ENCODE measurements around the gene ZNF778.
"Not testable (repeated sequence)": the region's sequence is repeated elsewhere in the genome, so short reads cannot be mapped to it uniquely, and the experiment has no call there.

The ZNF778 gene

DNA sequence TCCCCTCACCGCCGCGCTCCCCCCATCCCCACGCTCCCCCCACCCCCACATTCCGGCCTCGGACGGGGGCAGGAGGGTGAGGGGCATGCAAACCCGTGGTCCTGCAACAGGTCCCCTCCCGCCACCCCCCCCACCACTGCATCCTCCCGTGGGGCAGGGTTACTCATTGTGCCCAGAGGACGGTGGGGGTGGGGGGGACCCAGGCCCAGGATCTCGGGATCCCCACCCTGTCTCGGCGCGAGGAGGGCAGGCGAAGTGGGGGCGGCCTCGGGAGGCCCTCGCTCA lies 25.7 kb upstream of the ZNF778 start:
- H3K4me1 ChIP-seq (ENCODE audit: insufficient read depth, low read length), result no peaks in the 10 kb centered on the region
- H3K27me3 ChIP-seq (ENCODE audit: control insufficient read depth in 1 of 2, insufficient read depth in 2 of 2, low read length in 2 of 2), result peaks cover 8 to 23% of the 10 kb centered on the region in 2 donors
- no peak overlapping the region for H3K9ac ChIP-seq (ENCODE audit: low read length)
- H3K36me3 ChIP-seq (ENCODE audit: insufficient read depth, low read length), result no peaks in the 10 kb centered on the region
- H3K27ac ChIP-seq (ENCODE audit: low read depth, low read length), result no peak overlapping the region
- H3K9me3 ChIP-seq (ENCODE audit: low read length), result no peaks in the 10 kb centered on the region
- no peak overlapping the region for H3K4me3 ChIP-seq (ENCODE audit: low read depth in 1 of 2, low read length in 2 of 2)

DNA sequence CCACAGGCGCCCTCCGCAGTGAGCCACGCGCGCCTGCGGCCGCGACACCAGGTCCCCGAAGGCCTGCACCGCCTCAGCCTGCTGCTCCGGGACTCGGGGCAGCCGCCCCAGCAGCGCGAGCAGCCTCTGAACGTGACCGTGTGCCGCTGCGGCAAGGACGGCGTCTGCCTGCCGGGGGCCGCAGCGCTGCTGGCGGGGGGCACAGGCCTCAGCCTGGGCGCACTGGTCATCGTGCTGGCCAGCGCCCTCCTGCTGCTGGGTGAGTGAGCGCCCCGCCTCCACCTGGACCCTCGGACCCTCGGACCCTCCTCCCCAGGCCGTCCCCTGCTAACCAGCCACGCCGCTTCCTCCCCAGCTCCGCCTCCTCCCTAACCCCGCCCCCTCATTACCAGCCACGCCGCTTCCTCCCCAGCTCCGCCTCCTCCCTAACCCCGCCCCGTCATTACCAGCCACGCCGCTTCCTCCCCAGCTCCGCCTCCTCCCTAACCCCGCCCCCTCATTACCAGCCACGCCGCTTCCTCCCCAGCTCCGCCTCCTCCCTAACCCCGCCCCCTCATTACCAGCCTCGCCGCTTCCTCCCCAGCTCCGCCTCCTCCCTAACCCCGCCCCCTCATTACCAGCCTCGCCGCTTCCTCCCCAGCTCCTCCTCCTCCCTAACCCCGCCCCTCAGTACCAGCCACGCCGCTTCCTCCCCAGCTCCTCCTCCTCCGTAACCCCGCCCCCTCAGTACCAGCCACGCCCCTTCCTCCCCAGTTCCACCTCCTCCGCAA lies 25.1 kb upstream of the ZNF778 start:
- not testable (repeated sequence) for H3K4me1 ChIP-seq (ENCODE audit: insufficient read depth, low read length); H3K4me3 ChIP-seq (ENCODE audit: low read depth in 1 of 2, low read length in 2 of 2); H3K9me3 ChIP-seq (ENCODE audit: low read length); H3K9ac ChIP-seq (ENCODE audit: low read length); H3K36me3 ChIP-seq (ENCODE audit: insufficient read depth, low read length); H3K27ac ChIP-seq (ENCODE audit: low read depth, low read length)
- peaks cover 8 to 23% of the 10 kb centered on the region in 2 donors for H3K27me3 ChIP-seq (ENCODE audit: control insufficient read depth in 1 of 2, insufficient read depth in 2 of 2, low read length in 2 of 2)

DNA sequence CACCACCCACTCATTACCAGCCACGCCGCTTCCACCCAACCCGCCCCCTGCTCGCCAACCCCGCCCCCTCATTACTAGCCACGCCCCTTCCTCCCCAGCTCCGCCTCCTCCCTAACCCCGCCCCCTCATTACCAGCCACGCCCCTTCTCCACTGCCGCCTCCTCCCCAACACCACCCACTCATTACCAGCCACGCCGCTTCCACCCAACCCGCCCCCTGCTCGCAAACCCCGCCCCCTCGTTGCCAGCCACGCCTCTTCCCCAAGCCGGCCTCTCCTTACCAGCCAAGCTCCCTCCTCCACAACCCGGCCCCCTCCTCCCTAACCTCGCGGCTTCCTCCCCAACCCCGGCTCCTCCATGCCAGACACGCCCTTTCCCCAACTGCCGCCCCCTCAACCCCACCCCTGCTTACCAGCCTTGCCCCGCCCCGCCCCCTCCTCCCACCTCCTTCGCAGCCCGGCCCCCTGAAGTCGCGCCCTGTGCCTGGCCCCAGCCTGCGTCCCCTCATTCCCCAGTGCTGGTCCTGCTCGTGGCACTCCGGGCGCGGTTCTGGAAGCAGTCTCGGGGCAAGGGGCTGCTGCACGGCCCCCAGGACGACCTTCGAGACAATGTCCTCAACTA lies 24.4 kb upstream of the ZNF778 start:
- H3K4me1 ChIP-seq (ENCODE audit: insufficient read depth, low read length), result no peaks in the 10 kb centered on the region
- peaks cover 8 to 29% of the 10 kb centered on the region in 2 donors for H3K27me3 ChIP-seq (ENCODE audit: control insufficient read depth in 1 of 2, insufficient read depth in 2 of 2, low read length in 2 of 2)
- no peaks in the 10 kb centered on the region for H3K36me3 ChIP-seq (ENCODE audit: insufficient read depth, low read length)
- no peak overlapping the region for H3K27ac ChIP-seq (ENCODE audit: low read depth, low read length)
- H3K9me3 ChIP-seq (ENCODE audit: low read length), result no peaks in the 10 kb centered on the region
- H3K9ac ChIP-seq (ENCODE audit: low read length), result no peak overlapping the region
- no peak overlapping the region for H3K4me3 ChIP-seq (ENCODE audit: low read depth in 1 of 2, low read length in 2 of 2)

DNA sequence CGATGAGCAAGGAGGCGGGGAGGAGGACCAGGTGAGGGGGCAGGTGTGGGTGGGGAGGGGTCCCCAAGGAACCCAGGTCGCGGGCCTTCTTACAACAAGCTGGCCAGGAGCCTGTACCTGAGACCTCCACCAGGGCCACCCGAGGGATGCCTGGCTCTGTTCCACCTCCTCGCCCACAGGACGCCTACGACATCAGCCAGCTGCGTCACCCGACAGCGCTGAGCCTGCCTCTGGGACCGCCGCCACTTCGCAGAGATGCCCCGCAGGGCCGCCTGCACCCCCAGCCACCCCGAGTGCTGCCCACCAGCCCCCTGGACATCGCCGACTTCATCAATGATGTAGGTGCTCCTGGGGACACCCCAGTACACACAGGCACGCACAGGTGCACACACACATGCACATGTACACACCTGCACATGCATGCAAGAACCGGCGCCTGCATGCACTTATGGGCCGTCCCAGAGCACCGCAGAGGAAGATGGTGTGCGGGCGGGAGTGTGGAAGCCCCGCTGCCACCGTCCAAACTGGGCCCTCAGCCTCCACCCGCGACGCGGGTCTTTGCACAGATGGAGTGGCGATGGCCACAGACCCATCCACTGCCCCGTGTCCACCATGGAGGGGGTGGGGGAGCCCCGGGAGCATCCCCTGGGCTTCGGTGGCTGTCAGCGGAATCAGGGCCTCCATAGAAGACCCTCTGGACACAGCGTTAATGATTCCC lies 23.8 kb upstream of the ZNF778 start:
- H3K27ac ChIP-seq (ENCODE audit: low read depth, low read length), result no peak overlapping the region
- no peak overlapping the region for H3K4me3 ChIP-seq (ENCODE audit: low read depth in 1 of 2, low read length in 2 of 2)

DNA sequence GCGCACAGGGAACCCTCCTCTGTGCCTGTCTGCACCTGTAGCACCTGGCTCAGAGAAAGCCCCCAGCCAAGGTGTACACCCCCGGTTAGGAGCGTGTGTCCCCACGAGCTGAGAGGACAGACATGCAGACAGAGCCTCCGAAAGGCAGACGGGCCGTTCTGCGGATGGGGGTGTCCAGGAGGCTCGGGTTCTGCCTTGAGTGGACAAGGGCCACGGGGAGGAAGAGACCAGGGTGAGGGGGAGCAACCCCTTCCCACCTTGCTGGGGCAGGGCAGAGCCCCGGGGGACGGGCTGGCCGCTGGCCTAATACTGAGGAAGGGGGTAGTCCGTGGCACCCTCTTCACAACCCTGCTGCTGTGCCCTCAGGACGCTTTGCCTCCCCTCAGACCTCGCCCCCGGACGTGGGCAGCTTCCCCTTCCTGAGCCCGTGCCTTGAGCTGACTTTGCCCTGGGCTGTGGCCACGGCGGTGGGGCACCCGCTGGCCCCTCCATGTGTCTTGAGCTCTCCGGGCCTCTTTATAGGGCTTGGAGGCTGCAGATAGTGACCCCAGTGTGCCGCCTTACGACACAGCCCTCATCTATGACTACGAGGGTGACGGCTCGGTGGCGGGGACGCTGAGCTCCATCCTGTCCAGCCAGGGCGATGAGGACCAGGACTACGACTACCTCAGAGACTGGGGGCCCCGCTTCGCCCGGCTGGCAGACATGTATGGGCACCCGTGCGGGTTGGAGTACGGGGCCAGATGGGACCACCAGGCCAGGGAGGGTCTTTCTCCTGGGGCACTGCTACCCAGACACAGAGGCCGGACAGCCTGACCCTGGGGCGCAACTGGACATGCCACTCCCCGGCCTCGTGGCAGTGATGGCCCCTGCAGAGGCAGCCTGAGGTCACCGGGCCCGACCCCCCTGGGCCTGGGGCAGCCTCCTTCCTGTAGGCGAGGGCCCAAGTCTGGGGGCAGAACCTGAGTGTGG lies 22.9 kb upstream of the ZNF778 start:
- Histone ChIP-seq H3K36me3 (ENCODE audit: insufficient read depth, low read length) (no peaks in the 10 kb centered on the region), H3K27ac (ENCODE audit: low read depth, low read length) (no peak overlapping the region), H3K9me3 (ENCODE audit: low read length) (no peaks in the 10 kb centered on the region), H3K4me3 (ENCODE audit: low read depth in 1 of 2, low read length in 2 of 2) (no peak overlapping the region), H3K4me1 (ENCODE audit: insufficient read depth, low read length) (no peaks in the 10 kb centered on the region), H3K27me3 (ENCODE audit: control insufficient read depth in 1 of 2, insufficient read depth in 2 of 2, low read length in 2 of 2) (peaks cover 8 to 44% of the 10 kb centered on the region in 2 donors), H3K9ac (ENCODE audit: low read length) (no peak overlapping the region)

More for the DNA sequence above, 23.8 kb upstream of the ZNF778 start:
- Histone ChIP-seq H3K4me1 (ENCODE audit: insufficient read depth, low read length) (no peaks in the 10 kb centered on the region), H3K27me3 (ENCODE audit: control insufficient read depth in 1 of 2, insufficient read depth in 2 of 2, low read length in 2 of 2) (peaks cover 8 to 35% of the 10 kb centered on the region in 2 donors), H3K9ac (ENCODE audit: low read length) (no peak overlapping the region), H3K9me3 (ENCODE audit: low read length) (no peaks in the 10 kb centered on the region), H3K36me3 (ENCODE audit: insufficient read depth, low read length) (no peaks in the 10 kb centered on the region)

DNA sequence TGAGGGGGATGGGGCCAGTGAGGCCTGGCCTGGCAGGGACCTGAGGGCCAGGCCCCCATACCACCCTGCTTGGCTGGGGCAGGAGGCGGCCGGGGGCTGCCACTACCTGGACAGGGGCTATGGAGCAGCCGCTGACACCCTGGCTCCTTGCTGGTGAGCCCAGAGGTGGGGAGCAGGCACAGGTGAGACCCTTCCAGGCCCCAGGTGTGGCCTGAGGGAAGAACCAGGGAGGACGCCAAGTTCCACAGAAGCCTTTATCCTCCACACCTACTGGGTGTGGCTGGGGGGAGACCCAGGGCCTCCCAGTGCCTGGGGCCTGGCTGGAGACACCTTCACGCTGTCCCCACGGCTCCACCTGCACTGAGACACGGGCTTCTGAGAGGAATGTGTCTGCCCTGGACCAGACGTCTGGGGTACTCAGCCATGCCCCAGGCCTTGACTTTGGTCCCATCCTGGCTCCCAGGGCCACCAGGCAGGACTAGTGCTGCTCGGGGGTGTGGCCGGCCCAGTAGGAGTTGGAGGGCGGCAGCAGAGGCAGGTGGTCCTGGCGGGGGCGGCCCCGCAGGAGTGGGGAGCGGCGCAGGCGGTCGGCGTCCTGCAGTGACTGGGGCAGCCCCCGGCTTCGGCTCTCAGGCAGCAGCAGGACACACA lies 21.9 kb upstream of the ZNF778 start:
- H3K9me3 ChIP-seq (ENCODE audit: low read length), result no peaks in the 10 kb centered on the region
- no peaks in the 10 kb centered on the region for H3K36me3 ChIP-seq (ENCODE audit: insufficient read depth, low read length)
- H3K4me3 ChIP-seq (ENCODE audit: low read depth in 1 of 2, low read length in 2 of 2), result no peak overlapping the region
- H3K9ac ChIP-seq (ENCODE audit: low read length), result no peak overlapping the region
- no peak overlapping the region for H3K27ac ChIP-seq (ENCODE audit: low read depth, low read length)
- H3K4me1 ChIP-seq (ENCODE audit: insufficient read depth, low read length), result no peaks in the 10 kb centered on the region
- peaks cover 8 to 47% of the 10 kb centered on the region in 2 donors for H3K27me3 ChIP-seq (ENCODE audit: control insufficient read depth in 1 of 2, insufficient read depth in 2 of 2, low read length in 2 of 2)

DNA sequence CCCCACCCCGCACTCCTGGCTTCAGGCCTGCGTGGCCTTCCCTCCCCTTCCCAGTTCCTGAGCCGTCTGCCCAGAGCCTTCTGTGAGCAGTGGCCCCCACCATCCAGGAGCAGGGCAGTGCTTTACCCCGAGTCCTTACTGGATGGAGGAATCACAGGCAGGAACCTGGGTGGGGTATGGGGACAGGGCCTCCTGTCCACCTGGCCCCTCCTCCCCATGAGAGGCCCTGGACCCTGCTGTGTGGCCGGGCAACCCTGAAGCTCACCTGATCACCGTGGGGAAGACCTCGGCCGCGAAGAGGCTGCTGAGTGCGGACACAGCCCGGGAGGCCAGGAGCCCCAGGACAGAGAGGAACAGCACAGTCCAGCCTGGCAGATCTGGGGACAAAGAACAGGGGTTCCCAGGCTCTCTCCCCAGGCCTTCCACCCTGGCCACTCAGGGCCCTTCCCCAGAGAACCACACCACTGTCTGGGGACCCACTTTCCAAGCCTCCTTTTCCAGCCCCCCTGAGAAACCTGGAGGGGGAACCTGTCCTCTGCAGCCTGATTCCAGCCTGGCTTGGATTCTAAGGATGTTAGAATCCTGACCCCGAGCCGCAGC lies 20.4 kb upstream of the ZNF778 start:
- H3K4me1 ChIP-seq (ENCODE audit: insufficient read depth, low read length), result no peaks in the 10 kb centered on the region
- no peak overlapping the region for H3K9ac ChIP-seq (ENCODE audit: low read length)
- no peak overlapping the region for H3K27ac ChIP-seq (ENCODE audit: low read depth, low read length)
- peaks cover 0 to 37% of the 10 kb centered on the region in 2 donors for H3K27me3 ChIP-seq (ENCODE audit: control insufficient read depth in 1 of 2, insufficient read depth in 2 of 2, low read length in 2 of 2)
- no peaks in the 10 kb centered on the region for H3K9me3 ChIP-seq (ENCODE audit: low read length)
- no peak overlapping the region for H3K4me3 ChIP-seq (ENCODE audit: low read depth in 1 of 2, low read length in 2 of 2)
- H3K36me3 ChIP-seq (ENCODE audit: insufficient read depth, low read length), result no peaks in the 10 kb centered on the region

DNA sequence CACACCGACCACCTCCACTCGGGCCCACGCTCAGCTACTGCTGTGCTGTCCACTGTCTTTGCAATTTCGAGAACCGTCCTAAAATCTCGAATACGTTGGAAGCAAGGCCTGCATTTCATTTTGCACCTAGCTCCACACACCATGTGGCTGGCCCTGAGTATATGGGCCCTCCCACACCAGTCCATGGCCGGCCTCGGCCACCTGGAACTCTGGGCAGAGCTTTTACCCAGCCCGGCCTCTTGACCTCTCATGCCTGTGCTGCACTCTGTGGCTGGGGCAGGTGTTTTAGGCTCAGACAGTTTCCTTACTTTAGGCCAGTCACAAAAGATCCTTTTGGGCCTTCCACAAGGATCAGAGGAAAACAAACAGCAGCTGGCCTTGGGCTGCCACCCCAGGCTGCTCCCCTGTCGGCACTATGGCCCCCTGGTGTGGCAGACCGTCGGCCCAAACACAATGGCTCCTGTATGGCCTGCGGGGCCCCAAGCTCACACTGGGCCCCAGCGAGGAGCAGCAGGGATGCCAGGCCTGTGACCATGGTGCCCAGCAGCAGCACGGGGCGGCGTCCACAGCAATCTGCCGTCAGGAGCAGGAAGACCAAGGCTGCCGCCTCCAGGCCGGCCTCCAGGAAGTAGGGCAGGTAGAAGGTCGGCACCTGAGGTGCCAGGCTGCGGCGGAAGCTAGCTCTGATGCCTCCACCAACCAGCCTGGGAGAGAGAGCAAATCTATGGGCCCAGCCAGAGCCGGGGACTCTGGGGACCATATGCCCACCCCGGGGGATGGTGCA lies 19.7 kb upstream of the ZNF778 start:
- Histone ChIP-seq H3K27ac (ENCODE audit: low read depth, low read length) (no peak overlapping the region), H3K36me3 (ENCODE audit: insufficient read depth, low read length) (no peaks in the 10 kb centered on the region), H3K27me3 (ENCODE audit: control insufficient read depth in 1 of 2, insufficient read depth in 2 of 2, low read length in 2 of 2) (peaks cover 6 to 41% of the 10 kb centered on the region in 2 donors), H3K4me1 (ENCODE audit: insufficient read depth, low read length) (no peaks in the 10 kb centered on the region), H3K4me3 (ENCODE audit: low read depth in 1 of 2, low read length in 2 of 2) (no peak overlapping the region), H3K9me3 (ENCODE audit: low read length) (no peaks in the 10 kb centered on the region), H3K9ac (ENCODE audit: low read length) (no peak overlapping the region)

DNA sequence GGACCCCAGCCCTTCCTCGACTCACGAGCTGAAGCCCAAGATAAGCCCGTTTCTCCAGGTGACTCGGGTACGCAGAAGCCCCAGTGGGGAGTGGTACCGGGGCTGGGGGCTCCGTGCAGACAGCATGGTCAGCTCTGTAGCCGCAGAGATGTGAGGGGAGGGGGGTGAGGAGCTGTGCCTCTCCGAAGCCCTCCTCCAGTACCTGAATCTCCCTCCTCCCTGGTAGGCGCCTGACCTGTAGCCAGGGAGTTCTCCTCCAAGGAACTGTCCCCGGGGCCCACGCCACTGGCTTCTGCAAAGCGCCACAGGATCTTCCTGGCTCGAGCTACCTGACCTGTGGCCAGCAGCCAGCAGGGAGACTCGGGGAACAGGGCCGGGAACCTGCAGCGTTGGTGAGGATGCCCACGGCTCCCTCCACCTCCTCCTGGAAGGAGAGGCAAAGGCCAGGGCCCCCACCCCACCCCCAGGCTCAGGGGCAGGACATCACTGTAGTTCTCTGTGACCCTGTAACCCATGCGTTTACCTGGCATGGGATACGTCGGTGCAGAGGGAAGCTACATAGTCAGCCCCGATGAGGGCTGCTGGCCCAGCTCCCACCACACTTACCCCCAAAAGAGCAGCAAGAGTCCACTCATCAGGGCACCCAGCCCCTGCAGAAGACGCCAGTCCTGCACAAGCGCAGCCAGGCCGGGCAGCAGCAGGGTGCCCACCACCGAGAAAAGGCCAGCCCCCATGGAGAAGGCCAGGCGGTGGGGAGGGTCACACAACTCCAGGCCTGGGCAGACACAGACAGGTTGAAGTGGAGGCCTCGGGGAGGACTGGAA lies 18.9 kb upstream of the ZNF778 start:
- Histone ChIP-seq H3K27me3 (ENCODE audit: control insufficient read depth in 1 of 2, insufficient read depth in 2 of 2, low read length in 2 of 2) (peaks cover 14 to 48% of the 10 kb centered on the region in 2 donors), H3K36me3 (ENCODE audit: insufficient read depth, low read length) (no peaks in the 10 kb centered on the region), H3K9ac (ENCODE audit: low read length) (no peak overlapping the region), H3K9me3 (ENCODE audit: low read length) (no peaks in the 10 kb centered on the region), H3K4me1 (ENCODE audit: insufficient read depth, low read length) (no peaks in the 10 kb centered on the region), H3K4me3 (ENCODE audit: low read depth in 1 of 2, low read length in 2 of 2) (no peak overlapping the region), H3K27ac (ENCODE audit: low read depth, low read length) (no peak overlapping the region)

Measured in muscle layer of colon (tissue), 2 donors.